ENCODE results near the gene AGER. TPM values are rescaled to one million over a fixed set of nuclear protein-coding genes. Genes with fewer than 3 reads are reported as not detected.
"Not testable (repeated sequence)": the region's sequence is repeated elsewhere in the genome, so short reads cannot be mapped to it uniquely, and the experiment has no call there.

AGER gene
- total and polyA plus RNA-seq, 2 donors, result 8.5 to 81.3 TPM

GRCh38 chr6:32149092-32149755 is 34.8 kb downstream of the AGER start:
- Histone ChIP-seq H3K4me1 (ENCODE audit: control insufficient read depth in 2 of 2, insufficient read depth in 2 of 2, low read length in 2 of 2) (peaks cover 10 to 54% of the 10 kb centered on the region in 2 donors), H3K4me3 (ENCODE audit: low read length in 2 of 2) (peak overlapping the region; percentile 8 to 28), H3K27ac (ENCODE audit: low read depth in 1 of 2, low read length in 1 of 2) (no peak overlapping the region), H3K36me3 (ENCODE audit: control insufficient read depth in 2 of 2, insufficient read depth in 2 of 2, low read length in 1 of 2) (no peaks in the 10 kb centered on the region), H3K9me3 (ENCODE audit: control insufficient read depth in 2 of 2, insufficient read depth in 1 of 2, low read length in 1 of 2) (peaks cover 3 to 16% of the 10 kb centered on the region in 2 donors), H3K27me3 (ENCODE audit: control insufficient read depth in 2 of 2, insufficient read depth in 1 of 2, low read length in 1 of 2) (peaks cover 42 to 93% of the 10 kb centered on the region in 2 donors)
- WGBS, result 37% methylated on average over 47 of the region's 47 CpGs
- DNase-seq (ENCODE audit: low read depth in 6 of 9, low spot score in 9 of 9), result no peak

GRCh38 chr6:32148289-32149091 is 35.6 kb downstream of the AGER start:
- DNase-seq (ENCODE audit: low read depth in 6 of 9, low spot score in 9 of 9), result peak in 1 of 9 donors; percentile 45
- 8% methylated on average over 39 of the region's 39 CpGs for whole genome bisulfite sequencing
- peaks cover 42 to 86% of the 10 kb centered on the region in 2 donors for H3K27me3 ChIP-seq (ENCODE audit: control insufficient read depth in 2 of 2, insufficient read depth in 1 of 2, low read length in 1 of 2)
- H3K4me3 ChIP-seq (ENCODE audit: low read length in 2 of 2), result peak overlapping the region; percentile 8 to 28
- H3K27ac ChIP-seq (ENCODE audit: low read depth in 1 of 2, low read length in 1 of 2), result no peak overlapping the region
- H3K4me1 ChIP-seq (ENCODE audit: control insufficient read depth in 2 of 2, insufficient read depth in 2 of 2, low read length in 2 of 2), result peaks cover 10 to 47% of the 10 kb centered on the region in 2 donors
- peaks cover 3 to 16% of the 10 kb centered on the region in 2 donors for H3K9me3 ChIP-seq (ENCODE audit: control insufficient read depth in 2 of 2, insufficient read depth in 1 of 2, low read length in 1 of 2)
- H3K36me3 ChIP-seq (ENCODE audit: control insufficient read depth in 2 of 2, insufficient read depth in 2 of 2, low read length in 1 of 2), result no peaks in the 10 kb centered on the region

- no peak for DNase-seq (ENCODE audit: low read depth in 6 of 9, low spot score in 9 of 9)
- Histone ChIP-seq H3K27me3 (ENCODE audit: control insufficient read depth in 2 of 2, insufficient read depth in 1 of 2, low read length in 1 of 2) (peaks cover 42 to 76% of the 10 kb centered on the region in 2 donors), H3K9me3 (ENCODE audit: control insufficient read depth in 2 of 2, insufficient read depth in 1 of 2, low read length in 1 of 2) (peaks cover 3 to 16% of the 10 kb centered on the region in 2 donors), H3K27ac (ENCODE audit: low read depth in 1 of 2, low read length in 1 of 2) (no peak overlapping the region), H3K4me1 (ENCODE audit: control insufficient read depth in 2 of 2, insufficient read depth in 2 of 2, low read length in 2 of 2) (peaks cover 8 to 38% of the 10 kb centered on the region in 2 donors), H3K4me3 (ENCODE audit: low read length in 2 of 2) (no peak overlapping the region), H3K36me3 (ENCODE audit: control insufficient read depth in 2 of 2, insufficient read depth in 2 of 2, low read length in 1 of 2) (no peaks in the 10 kb centered on the region)
- 99% methylated on average over 4 of the region's 4 CpGs for WGBS
These were observed 36.5 kb downstream of the AGER start for GRCh38 chr6:32147401-32148132.

GRCh38 chr6:32146687-32147086 is 37.4 kb downstream of the AGER start:
- peaks cover 2 to 29% of the 10 kb centered on the region in 2 donors for H3K4me1 ChIP-seq (ENCODE audit: control insufficient read depth in 2 of 2, insufficient read depth in 2 of 2, low read length in 2 of 2)
- peaks cover 40 to 74% of the 10 kb centered on the region in 2 donors for H3K27me3 ChIP-seq (ENCODE audit: control insufficient read depth in 2 of 2, insufficient read depth in 1 of 2, low read length in 1 of 2)

GRCh38 chr6:32146287-32146686 is 37.8 kb downstream of the AGER start:
- Histone ChIP-seq H3K9me3 (ENCODE audit: control insufficient read depth in 2 of 2, insufficient read depth in 1 of 2, low read length in 1 of 2) (peaks cover 3 to 16% of the 10 kb centered on the region in 2 donors), H3K4me3 (ENCODE audit: low read length in 2 of 2) (no peak overlapping the region), H3K36me3 (ENCODE audit: control insufficient read depth in 2 of 2, insufficient read depth in 2 of 2, low read length in 1 of 2) (no peaks in the 10 kb centered on the region), H3K27ac (ENCODE audit: low read depth in 1 of 2, low read length in 1 of 2) (no peak overlapping the region), H3K27me3 (ENCODE audit: control insufficient read depth in 2 of 2, insufficient read depth in 1 of 2, low read length in 1 of 2) (peaks cover 39 to 72% of the 10 kb centered on the region in 2 donors), H3K4me1 (ENCODE audit: control insufficient read depth in 2 of 2, insufficient read depth in 2 of 2, low read length in 2 of 2) (peaks cover 2 to 25% of the 10 kb centered on the region in 2 donors)
- no peak for DNase-seq (ENCODE audit: low read depth in 6 of 9, low spot score in 9 of 9)
- 98% methylated on average over 1 of the region's 1 CpG for WGBS

More at GRCh38 chr6:32146687-32147086, 37.4 kb downstream of the AGER start:
- H3K27ac ChIP-seq (ENCODE audit: low read depth in 1 of 2, low read length in 1 of 2), result no peak overlapping the region
- H3K9me3 ChIP-seq (ENCODE audit: control insufficient read depth in 2 of 2, insufficient read depth in 1 of 2, low read length in 1 of 2), result peaks cover 3 to 16% of the 10 kb centered on the region in 2 donors
- H3K4me3 ChIP-seq (ENCODE audit: low read length in 2 of 2), result no peak overlapping the region
- H3K36me3 ChIP-seq (ENCODE audit: control insufficient read depth in 2 of 2, insufficient read depth in 2 of 2, low read length in 1 of 2), result no peaks in the 10 kb centered on the region
- DNase-seq (ENCODE audit: low read depth in 6 of 9, low spot score in 9 of 9), result no peak
- WGBS, result 71% methylated on average over 4 of the region's 4 CpGs

- peaks cover 3 to 11% of the 10 kb centered on the region in 2 donors for H3K9me3 ChIP-seq (ENCODE audit: control insufficient read depth in 2 of 2, insufficient read depth in 1 of 2, low read length in 1 of 2)
- H3K27ac ChIP-seq (ENCODE audit: low read depth in 1 of 2, low read length in 1 of 2); DNase-seq (ENCODE audit: low read depth in 6 of 9, low spot score in 9 of 9); H3K36me3 ChIP-seq (ENCODE audit: control insufficient read depth in 2 of 2, insufficient read depth in 2 of 2, low read length in 1 of 2); H3K4me3 ChIP-seq (ENCODE audit: low read length in 2 of 2): not testable (repeated sequence)
- peaks cover 0 to 13% of the 10 kb centered on the region in 2 donors for H3K4me1 ChIP-seq (ENCODE audit: control insufficient read depth in 2 of 2, insufficient read depth in 2 of 2, low read length in 2 of 2)
- WGBS, result 96% methylated on average over 7 of the region's 7 CpGs
- H3K27me3 ChIP-seq (ENCODE audit: control insufficient read depth in 2 of 2, insufficient read depth in 1 of 2, low read length in 1 of 2), result peaks cover 20 to 51% of the 10 kb centered on the region in 2 donors
These were observed 39.8 kb downstream of the AGER start for GRCh38 chr6:32144238-32144637.

GRCh38 chr6:32140420-32141046 is 43.5 kb downstream of the AGER start:
- no peak overlapping the region for H3K27ac ChIP-seq (ENCODE audit: low read depth in 1 of 2, low read length in 1 of 2)
- H3K4me3 ChIP-seq (ENCODE audit: low read length in 2 of 2), result no peak overlapping the region
- H3K9me3 ChIP-seq (ENCODE audit: control insufficient read depth in 2 of 2, insufficient read depth in 1 of 2, low read length in 1 of 2), result no peaks in the 10 kb centered on the region
- DNase-seq (ENCODE audit: low read depth in 6 of 9, low spot score in 9 of 9), result no peak
- H3K27me3 ChIP-seq (ENCODE audit: control insufficient read depth in 2 of 2, insufficient read depth in 1 of 2, low read length in 1 of 2), result peaks cover 0 to 31% of the 10 kb centered on the region in 2 donors
- H3K36me3 ChIP-seq (ENCODE audit: control insufficient read depth in 2 of 2, insufficient read depth in 2 of 2, low read length in 1 of 2), result no peaks in the 10 kb centered on the region
- H3K4me1 ChIP-seq (ENCODE audit: control insufficient read depth in 2 of 2, insufficient read depth in 2 of 2, low read length in 2 of 2), result no peaks in the 10 kb centered on the region
- WGBS, result 93% methylated on average over 5 of the region's 5 CpGs

GRCh38 chr6:32139590-32139989 is 44.5 kb downstream of the AGER start:
- no peak for DNase-seq (ENCODE audit: low read depth in 6 of 9, low spot score in 9 of 9)
- WGBS, result 92% methylated on average over 5 of the region's 5 CpGs
- H3K9me3 ChIP-seq (ENCODE audit: control insufficient read depth in 2 of 2, insufficient read depth in 1 of 2, low read length in 1 of 2), result no peaks in the 10 kb centered on the region

More at GRCh38 chr6:32139590-32139989, 44.5 kb downstream of the AGER start:
- Histone ChIP-seq H3K4me3 (ENCODE audit: low read length in 2 of 2) (no peak overlapping the region), H3K4me1 (ENCODE audit: control insufficient read depth in 2 of 2, insufficient read depth in 2 of 2, low read length in 2 of 2) (no peaks in the 10 kb centered on the region), H3K36me3 (ENCODE audit: control insufficient read depth in 2 of 2, insufficient read depth in 2 of 2, low read length in 1 of 2) (no peaks in the 10 kb centered on the region), H3K27ac (ENCODE audit: low read depth in 1 of 2, low read length in 1 of 2) (no peak overlapping the region), H3K27me3 (ENCODE audit: control insufficient read depth in 2 of 2, insufficient read depth in 1 of 2, low read length in 1 of 2) (peaks cover 0 to 29% of the 10 kb centered on the region in 2 donors)

Measured in thymus (tissue), 11 donors.